Renal cortex interstitium (tissue), 11 donors: ENCODE data around the gene PML. TPM values are rescaled to one million over a fixed set of nuclear protein-coding genes. Genes with fewer than 3 reads are reported as not detected.
A peak's percentile ranks its signal among the peaks of the same experiment; 100 is the strongest.
"Not testable (repeated sequence)": the region's sequence is repeated elsewhere in the genome, so short reads cannot be mapped to it uniquely, and the experiment has no call there.

Source experiments
- DNase-seq, 11 donors: peaks; one replicate each; pipeline ENCODE4 v3.0.0-alpha.2; 2013; ENCODE audit warnings: low read depth in 9 of 11, low spot score in 4 of 11; ENCODE audit errors: extremely low read depth in 1 of 11
- polyA plus RNA-seq, 3 donors: library from polyadenylated mRNA; unstranded; fragments of 120-200 nt; gene quantifications; one replicate each; pipeline ENCODE4 v1.2.1, GENCODE V29; 2013; ENCODE audit not compliant: insufficient read length in 3 of 3

The PML gene
- polyA plus RNA-seq, 3 donors, result 26.9 to 39.2 (median 32.2) TPM

- DNase-seq, result no peak
Measured at GRCh38 chr15:73955326-73955725, 39.2 kb upstream of the PML start.

- no peak for DNase-seq
Measured at GRCh38 chr15:73955861-73956742, 38.4 kb upstream of the PML start.

DNA sequence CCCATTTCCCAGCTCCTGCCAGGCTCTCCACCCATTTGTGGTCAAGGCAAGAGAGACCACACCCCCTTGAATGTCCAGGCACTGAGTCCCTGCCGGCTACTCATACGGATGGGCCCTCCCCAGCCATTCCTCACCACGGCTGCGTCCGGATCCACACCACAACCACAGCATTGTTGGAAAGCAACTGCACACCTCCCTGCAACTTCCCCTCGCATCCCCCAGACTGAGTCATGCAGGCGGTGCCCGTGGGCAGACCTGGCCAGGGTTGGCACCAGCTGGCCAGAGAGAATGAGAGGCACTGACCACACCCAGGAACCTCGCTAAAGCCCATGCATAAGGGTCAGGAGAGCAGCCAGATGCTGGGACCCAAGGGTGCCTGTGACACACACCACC is 37.8 kb upstream of the PML start:
- no peak for DNase-seq

DNA sequence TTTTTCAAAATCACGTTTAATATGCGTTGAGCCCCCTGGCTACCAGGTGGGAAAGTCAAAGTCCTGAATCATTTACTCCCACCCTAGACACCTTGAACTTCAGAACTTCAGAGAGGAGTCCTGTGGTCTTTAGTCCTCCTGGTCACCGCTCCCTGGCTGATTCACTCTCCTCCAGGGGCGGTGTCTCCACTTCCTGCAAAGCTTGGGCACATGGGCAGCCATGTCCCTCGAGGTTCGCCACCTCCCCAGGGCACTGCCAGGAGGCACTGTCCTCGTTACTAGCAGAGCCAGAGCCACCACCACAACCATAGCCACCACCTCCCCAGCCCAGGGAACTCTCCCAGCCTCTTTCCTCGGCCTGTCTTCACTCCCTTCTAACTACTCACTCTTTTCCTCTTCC is 37.2 kb upstream of the PML start:
- DNase-seq, result no peak

GRCh38 chr15:73957785-73958184 is 36.7 kb upstream of the PML start:
- no peak for DNase-seq

- no peak for DNase-seq
Measured at GRCh38 chr15:73959012-73959581, 35.4 kb upstream of the PML start.

DNA sequence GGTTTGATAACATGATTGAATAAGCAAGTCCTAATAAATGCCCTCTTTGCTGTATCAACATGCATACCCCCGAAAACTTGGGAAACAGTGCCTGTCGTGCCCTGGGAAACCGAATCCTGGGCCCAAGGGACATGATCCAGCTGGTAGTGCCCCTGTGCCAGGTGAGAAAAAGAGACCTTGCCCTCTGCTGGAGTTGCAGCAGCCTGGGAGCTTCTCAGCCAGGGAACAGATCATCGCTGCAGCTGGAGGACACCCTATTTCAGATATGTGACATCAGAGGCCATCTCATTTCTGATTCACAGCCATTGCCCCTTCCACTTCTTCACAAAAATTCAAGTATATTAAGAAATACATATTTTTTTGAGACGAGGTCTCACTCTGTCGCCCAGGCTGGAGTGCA is 34.7 kb upstream of the PML start:
- no peak for DNase-seq

DNA sequence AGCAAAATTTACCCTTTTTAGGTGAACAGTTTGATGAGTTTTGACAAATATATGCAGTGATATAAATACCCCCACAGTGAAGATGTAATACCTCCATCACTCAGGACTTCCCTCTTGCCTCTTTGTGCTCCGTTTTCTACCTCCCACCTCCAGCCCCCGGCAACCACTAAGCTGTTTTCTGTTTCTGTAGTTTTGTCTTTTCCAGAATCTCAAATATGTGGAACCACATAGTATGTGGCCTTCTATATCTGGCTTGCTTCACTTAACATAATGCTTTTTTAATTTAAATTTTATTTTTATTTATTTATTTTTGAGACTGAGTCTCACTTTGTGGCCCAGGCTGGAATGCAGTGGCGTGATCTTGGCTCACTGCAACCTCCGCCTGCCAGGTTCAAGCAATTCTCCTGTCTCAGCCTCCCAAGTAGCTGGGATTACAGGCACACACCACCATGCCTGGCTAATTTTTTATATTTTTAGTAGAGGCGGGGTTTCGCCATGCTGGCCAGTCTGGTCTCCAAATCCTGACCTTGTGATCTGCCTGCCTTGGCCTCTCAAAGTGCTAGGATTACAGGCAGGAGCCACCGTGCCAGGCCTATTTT is 33.9 kb upstream of the PML start:
- not testable (repeated sequence) for DNase-seq

DNA sequence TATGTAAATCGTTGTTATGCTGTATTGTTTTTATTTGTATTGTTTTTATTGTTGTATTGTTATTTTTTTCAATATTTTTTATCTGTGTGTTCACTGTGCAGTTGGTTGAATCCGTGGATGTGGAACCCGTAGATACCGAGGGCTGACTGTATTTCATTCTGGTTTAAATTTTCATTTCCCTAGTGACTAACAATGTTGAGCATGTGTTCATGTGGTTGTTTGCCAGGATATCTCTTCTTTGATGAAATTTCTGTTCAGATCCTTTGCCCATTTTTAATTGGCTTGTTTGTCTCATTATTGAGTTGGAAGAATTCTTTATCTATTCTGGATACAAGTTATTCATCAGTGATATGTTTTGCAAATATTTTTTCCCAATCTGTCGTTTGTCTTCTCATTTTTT is 32.1 kb upstream of the PML start:
- no peak for DNase-seq

- peak in 6 of 11 donors; percentile 58 to 79 (median 66) for DNase-seq
Measured at GRCh38 chr15:73964736-73965093, 29.8 kb upstream of the PML start.

- peak in 1 of 11 donors; percentile 31 for DNase-seq
Measured at GRCh38 chr15:73965094-73965757, 29.3 kb upstream of the PML start.

GRCh38 chr15:73965758-73966113 is 28.8 kb upstream of the PML start:
- DNase-seq, result no peak

DNA sequence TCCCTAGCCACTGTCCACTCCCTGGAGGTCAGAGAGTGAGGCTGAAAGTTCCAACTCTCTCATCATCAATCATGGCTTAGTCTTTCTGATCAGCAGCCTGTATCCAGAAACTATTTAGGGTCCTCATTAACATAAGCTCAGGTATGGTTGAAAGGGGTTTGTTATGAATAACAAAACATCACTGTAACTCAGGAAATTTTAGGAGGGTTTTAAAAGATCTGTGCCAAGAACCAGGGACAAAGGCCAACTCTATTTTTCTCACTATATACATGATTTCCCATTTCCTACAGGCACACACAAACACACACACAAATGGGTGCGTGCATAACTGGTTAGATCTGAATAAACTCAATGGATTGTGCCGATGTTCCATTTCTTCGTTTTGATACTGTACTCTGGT is 26.1 kb upstream of the PML start:
- no peak for DNase-seq

- no peak for DNase-seq
Measured at GRCh38 chr15:73969151-73969759, 25.3 kb upstream of the PML start.

GRCh38 chr15:73972984-73973682 is 21.4 kb upstream of the PML start:
- peak in 10 of 11 donors; percentile 52 to 91 (median 81) for DNase-seq

DNA sequence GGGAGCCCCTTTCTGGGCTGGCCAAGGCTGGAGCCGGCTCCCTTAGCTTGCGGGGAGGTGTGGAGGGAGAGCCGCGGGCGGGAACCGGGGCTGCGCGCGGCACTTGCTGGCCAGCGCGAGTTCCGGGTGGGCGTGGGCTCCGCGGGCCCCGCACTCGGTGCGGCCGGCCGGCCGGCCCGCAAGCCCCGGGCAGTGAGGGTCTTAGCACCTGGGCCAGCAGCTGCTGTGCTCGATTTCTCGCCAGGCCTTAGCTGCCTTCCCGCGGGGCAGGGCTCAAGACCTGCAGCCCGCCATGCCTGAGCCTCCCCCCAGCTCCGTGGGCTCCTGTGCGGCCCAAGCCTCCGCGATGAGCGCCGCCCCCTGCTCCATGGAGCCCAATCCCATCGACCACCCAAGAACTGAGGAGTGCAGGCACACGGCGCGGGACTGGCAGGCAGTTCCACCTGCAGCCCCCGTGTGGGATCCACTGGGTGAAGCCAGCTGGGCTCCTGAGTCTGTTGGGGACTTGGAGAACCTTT is 20.8 kb upstream of the PML start:
- DNase-seq, result not testable (repeated sequence)

- not testable (repeated sequence) for DNase-seq
Measured at GRCh38 chr15:73975440-73976125, 18.9 kb upstream of the PML start.

DNA sequence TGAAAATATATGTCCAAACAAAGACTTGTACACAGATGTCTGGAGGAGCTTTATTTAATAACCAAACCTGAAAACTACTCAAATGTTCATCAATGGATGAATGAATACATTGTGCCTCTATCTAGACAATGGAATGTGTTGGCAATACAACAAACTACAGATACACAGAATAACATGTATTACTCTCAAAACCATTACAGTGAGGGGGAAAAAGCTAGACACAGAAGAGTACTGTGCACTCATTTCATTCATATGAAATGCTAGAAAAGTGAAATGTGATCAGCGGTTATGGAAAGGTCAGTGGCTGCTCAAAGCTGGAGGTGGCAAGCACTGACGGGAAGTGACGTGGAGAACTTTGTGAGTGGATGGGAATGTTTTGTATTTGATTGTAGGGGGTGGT is 15.6 kb upstream of the PML start:
- no peak for DNase-seq
